Heart left ventricle (tissue), 16 donors: ENCODE results near the gene TRIM7. TPM values are rescaled to one million over a fixed set of nuclear protein-coding genes. Genes with fewer than 3 reads are reported as not detected.
A peak's percentile ranks its signal among the peaks of the same experiment; 100 is the strongest.
"Not testable (repeated sequence)": the region's sequence is repeated elsewhere in the genome, so short reads cannot be mapped to it uniquely, and the experiment has no call there.

Source experiments
- ATAC-seq, 4 donors: fragments of 200-7000 bp; cut with Tn5 transposase; one replicate each; pipeline ENCODE4 v1.9.1; 2020 to 2022; ENCODE audit warnings: moderate library complexity in 4 of 4, mild to moderate bottlenecking in 3 of 4, moderate number of reproducible peaks in 1 of 4
- DNase-seq, 5 donors: peaks; one replicate each; pipeline ENCODE4 v3.0.0-alpha.2; 2020
- H3K27ac ChIP-seq, 12 donors: fragments of 200-600 bp; sonication (generic) in 4 of 12; one replicate each; pipeline versions ENCODE4 v1.5.0 to v1.8.0; 2016 to 2022; ENCODE audit warnings: mild to moderate bottlenecking in 2 of 12
- H3K27me3 ChIP-seq, 9 donors: fragments of 200-600 bp; sonication (generic) in 2 of 9; one replicate each; pipeline versions ENCODE4 v1.5.1 to v1.8.0; 2016 to 2022; ENCODE audit warnings: mild to moderate bottlenecking in 3 of 9
- H3K36me3 ChIP-seq, 9 donors: fragments of 200-600 bp; sonication (generic) in 2 of 9; one replicate each; pipeline versions ENCODE4 v1.5.0 to v1.8.0; 2018 to 2022; ENCODE audit warnings: mild to moderate bottlenecking in 2 of 9
- H3K4me1 ChIP-seq, 12 donors: fragments of 200-600 bp; sonication (generic) in 4 of 12; one replicate each; pipeline versions ENCODE4 v1.5.0 to v1.8.0; 2016 to 2022; ENCODE audit warnings: mild to moderate bottlenecking in 3 of 12
- H3K4me3 ChIP-seq, 12 donors: fragments of 200-600 bp; sonication (generic) in 4 of 12; one replicate each; pipeline versions ENCODE4 v1.5.0 to v1.8.0; 2017 to 2022; ENCODE audit warnings: mild to moderate bottlenecking in 9 of 12, moderate library complexity in 4 of 12
- H3K9me3 ChIP-seq, 12 donors: fragments of 200-600 bp; sonication (generic) in 4 of 12; one replicate each; pipeline versions ENCODE4 v1.5.0 to v1.8.0; 2016 to 2022; ENCODE audit warnings: mild to moderate bottlenecking in 1 of 12
- CTCF ChIP-seq, 12 donors: fragments of 200-600 bp; sonication (generic) in 4 of 12; IDR thresholded peaks; one replicate each; pipeline versions ENCODE4 v1.5.0 to v1.8.0; 2018 to 2022; ENCODE audit warnings: antibody characterized with exemption in 12 of 12, mild to moderate bottlenecking in 5 of 12
- POLR2A ChIP-seq, 2 donors: fragments of 450-650 bp; IDR thresholded peaks; one replicate each; pipeline ENCODE4 v1.6.1; 2017; ENCODE audit warnings: antibody characterized with exemption in 2 of 2, mild to moderate bottlenecking in 2 of 2, moderate library complexity in 2 of 2
- WGBS, 4 donors: extraction: QIAGEN DNeasy Blood & Tissue Kit in 2 of 4; methylation state at CpG; one replicate each; pipeline versions ENCODE4 v1.1.5 to v1.1.7; 2013 to 2018; 5-methylcytosine and 5-hydroxymethylcytosine counted together
- intact Hi-C, 10 donors: fragments of 100-400 bp; cut with DNase I; formaldehyde crosslinking; loops; one replicate each; pipeline versions ENCODE4 v1.11.1 to v1.14.2; 2022
- polyA plus RNA-seq, 2 donors: library from polyadenylated mRNA; stranded (reverse); fragments of 200-250 nt; gene quantifications; one replicate each; pipeline ENCODE4 v1.2.3, GENCODE V29; 2013
- total RNA-seq, 9 donors: library from RNA; depleted of rRNA in 2 of 9; stranded (reverse); fragments of >200 nt in 2 of 9; fragmentation: NEBNext Ultra II Directional in 3 of 9; extraction: Animal tissue kit (Norgen Biotek cat#: 25700) in 3 of 9; gene quantifications; one replicate each; pipeline versions ENCODE4 v1.1.0 to v1.2.4, GENCODE V29; 2016 to 2023
- donor health status: ischemic (EF 13 %, LVEDD 7.1; RV severe dilation, severe dysfunction).
- donor health status: healthy with polysubstance abuse.
- donor health status: DM: no; HTN: yes; CAD: no.
- donor health status: DM: no; HTN: no; CAD: no.
- donor health status: ischemic (EF 25% LVEDD 6.9; RV normal size, moderate dysfunction).
- donor health status: ischemic (EF 25% LVEDD 5.7; RV mildly dilated, moderate dysfunction).
- donor health status: healthy.
- donor health status: DM: yes; HTN: yes; CAD: no.
- donor health status: ischemic (EF 35%, LVEDD 5.7; RV mildly dilated, moderate dysfunction).
- donor health status: nonischemic (EF 11% LVEDD 7.7; RV severe dilation, severe dysfunction).
- donor health status: DM: yes; HTN: yes; CAD: no.
- donor health status: PGD.
- donor health status: ischemic (EF 29% LVEDD 5.4; RV normal size, mild dysfunction).
- donor health status: nonischemic (EF 23%, LVEDD 6.1; RV moderate dilation, normal function).

Gene TRIM7
- total and polyA plus RNA-seq, 11 donors = 3.6 to 11.0 (median 6.7) TPM

DNA sequence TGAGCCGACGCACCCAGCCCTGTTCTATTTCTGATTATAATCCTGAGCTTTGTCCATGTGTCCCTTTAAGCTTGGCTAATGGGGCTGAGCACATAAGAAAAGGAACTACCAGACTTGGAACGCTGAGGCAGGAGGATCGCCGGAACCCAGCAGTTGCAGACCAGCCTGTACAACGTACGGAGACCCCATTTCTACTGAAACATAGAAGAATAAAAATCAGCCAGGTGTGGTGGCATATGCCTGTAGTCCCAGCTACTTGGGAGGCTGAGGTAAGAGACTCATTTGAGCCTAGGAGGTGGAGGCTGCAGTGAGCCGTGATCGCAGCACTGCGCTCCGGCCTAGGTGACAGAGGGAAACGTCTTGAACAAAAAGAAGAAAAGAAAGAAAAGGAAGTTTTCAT, 22.3 kb downstream of the TRIM7 start:
- TF ChIP-seq POLR2A (IDR thresholded peaks at IDR 0.05) (no peak), CTCF (IDR thresholded peaks at IDR 0.05) (no peak)
- H3K36me3 ChIP-seq = no peaks in the 10 kb centered on the region
- intact Hi-C loops = loop anchor here in 5 of 10 donors (5.0 to 10.0 kb wide), 6 partner anchors 80 to 398 kb away; partner anchors contain the start of genes MGAT1 (in 1 of the 5), TRIM52 (in 1 of the 5) and ZFP62 (in 1 of the 5)
- H3K9me3 ChIP-seq = no peaks in the 10 kb centered on the region
- DNase-seq (peak in 1 of 5 donors; percentile 20), ATAC-seq (no peak)
- 61 to 84% (median 68%) methylated on average over 12 of the region's 12 CpGs for WGBS, 4 donors
- H3K4me3 ChIP-seq = no peak overlapping the region
- H3K4me1 ChIP-seq = peaks cover 0 to 30% (median 5%) of the 10 kb centered on the region in 12 donors
- H3K27me3 ChIP-seq = no peaks in the 10 kb centered on the region
- no peak overlapping the region for H3K27ac ChIP-seq

DNA sequence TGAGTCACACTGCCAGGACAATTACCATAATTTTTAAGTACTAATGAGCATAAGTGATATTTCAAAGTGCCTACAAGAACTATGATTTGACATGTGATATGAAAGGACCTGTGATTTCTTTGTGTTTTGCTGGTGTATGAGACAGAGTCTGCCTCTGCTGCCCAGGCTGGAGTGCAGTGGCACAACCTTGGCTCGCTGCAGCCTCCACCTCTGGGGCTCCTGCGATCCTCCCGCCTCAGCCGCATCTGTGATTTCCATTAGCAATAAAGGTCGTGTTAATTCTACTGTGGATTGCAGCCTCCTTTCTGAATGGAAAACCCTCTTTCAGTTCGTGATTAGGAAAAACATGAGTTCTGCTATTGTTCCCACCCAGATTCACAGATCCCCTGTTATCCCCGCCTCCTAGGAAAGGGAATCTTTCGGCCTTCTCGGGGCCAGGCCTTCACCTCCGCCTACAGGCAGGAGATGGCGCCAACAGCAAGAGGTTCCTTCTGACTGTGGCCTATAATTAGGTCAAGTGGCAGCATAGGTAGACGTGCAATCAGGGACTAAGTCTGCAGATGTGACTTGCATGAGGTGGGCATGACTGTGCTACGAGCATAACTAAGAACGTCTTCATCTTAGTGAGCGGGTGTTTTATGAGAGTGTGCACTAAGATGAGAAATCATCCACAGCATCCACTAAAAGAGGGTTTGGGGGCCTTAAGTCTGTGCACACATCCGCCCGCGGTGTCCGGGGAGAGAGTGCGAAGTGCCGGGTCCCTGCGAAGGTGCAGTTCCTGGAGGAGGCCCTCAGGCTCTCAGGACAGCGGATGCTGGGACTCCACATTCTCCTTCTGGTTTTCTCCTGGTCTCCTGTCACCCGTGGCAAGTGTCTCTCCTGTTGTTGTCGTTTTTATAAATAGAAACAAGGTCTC, 23.1 kb downstream of the TRIM7 start:
- Histone ChIP-seq H3K27ac (no peak overlapping the region), H3K9me3 (no peaks in the 10 kb centered on the region), H3K4me3 (no peak overlapping the region), H3K27me3 (peaks cover 0 to 3% (median 0%) of the 10 kb centered on the region in 9 donors), H3K4me1 (peaks cover 0 to 24% (median 5%) of the 10 kb centered on the region in 12 donors), H3K36me3 (no peaks in the 10 kb centered on the region)
- TF ChIP-seq POLR2A (IDR thresholded peaks at IDR 0.05) (no peak), CTCF (IDR thresholded peaks at IDR 0.05) (peak; percentile 67 to 86 (median 80))
- 36 to 45% (median 41%) methylated on average over 25 of the region's 25 CpGs for WGBS, 4 donors
- DNase-seq (peak; percentile 68 to 79 (median 71)), ATAC-seq (peak; percentile 72 to 87 (median 86))
- intact Hi-C loops = loop anchor here in 5 of 10 donors (5.0 to 10.0 kb wide), 6 partner anchors 80 to 397 kb away; partner anchors contain the start of genes MGAT1 (in 1 of the 5), TRIM52 (in 1 of the 5) and ZFP62 (in 1 of the 5)

GRCh38 chr5:181177559-181177958, 27.4 kb downstream of the TRIM7 start:
- not testable (repeated sequence) for H3K9me3 ChIP-seq, H3K27ac ChIP-seq, ATAC-seq, H3K4me3 ChIP-seq, H3K36me3 ChIP-seq
- H3K4me1 ChIP-seq = peaks cover 0 to 23% (median 2%) of the 10 kb centered on the region in 12 donors
- peak in 1 of 5 donors; percentile 27 for DNase-seq
- intact Hi-C loops = loop anchor here in 1 of 10 donors (10.0 kb wide), 1 partner anchor 313 kb away; the partner anchor contains the start of gene ZFP62
- WGBS, 4 donors = 67 to 75% (median 72%) methylated on average over 14 of the region's 14 CpGs
- H3K27me3 ChIP-seq = peaks cover 9 to 43% (median 27%) of the 10 kb centered on the region in 9 donors

DNA sequence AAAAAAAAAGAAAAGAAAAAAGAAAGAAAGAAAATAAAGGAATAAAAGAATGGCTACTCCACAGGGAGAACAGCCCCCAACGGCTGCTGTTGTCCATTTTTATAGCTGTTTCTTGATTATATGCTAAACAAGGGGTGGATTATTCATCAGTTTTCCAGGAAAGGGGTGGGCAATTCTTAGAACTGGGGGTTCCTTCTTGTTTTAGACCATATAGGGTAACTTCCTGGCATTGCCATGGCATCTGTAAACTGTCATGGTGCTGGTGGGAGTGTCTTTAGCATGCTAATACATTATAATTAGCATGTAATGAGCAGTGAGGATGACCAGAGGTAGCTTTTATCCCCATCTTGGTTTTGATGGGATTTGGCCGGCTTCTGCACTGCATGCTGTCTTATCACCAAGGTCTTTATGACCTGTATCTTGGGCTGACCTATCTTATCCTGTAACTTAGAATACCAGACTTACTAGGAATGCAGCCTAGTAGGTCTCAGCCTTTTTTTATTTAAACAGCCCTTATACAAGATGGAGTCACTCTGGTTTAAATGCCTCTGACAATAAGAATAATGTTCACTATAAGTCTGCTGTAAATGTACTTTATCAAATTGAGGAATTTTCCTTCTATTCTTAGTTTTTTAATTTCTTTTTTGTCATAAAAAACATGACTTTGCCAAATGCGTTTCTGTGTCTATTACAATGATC, 28.6 kb downstream of the TRIM7 start:
- H3K4me1 ChIP-seq = peaks cover 0 to 18% (median 0%) of the 10 kb centered on the region in 12 donors
- TF ChIP-seq CTCF (IDR thresholded peaks at IDR 0.05) (no peak), POLR2A (IDR thresholded peaks at IDR 0.05) (no peak)
- 60 to 71% (median 65%) methylated on average over 3 of the region's 3 CpGs for WGBS, 4 donors
- no peaks in the 10 kb centered on the region for H3K36me3 ChIP-seq
- H3K27ac ChIP-seq = no peak overlapping the region
- intact Hi-C loops = loop anchor here in 1 of 10 donors (10.0 kb wide), 1 partner anchor 312 kb away; the partner anchor contains the start of gene ZFP62
- no peaks in the 10 kb centered on the region for H3K9me3 ChIP-seq
- DNase-seq (no peak), ATAC-seq (no peak)
- H3K27me3 ChIP-seq = peaks cover 12 to 53% (median 33%) of the 10 kb centered on the region in 9 donors
- H3K4me3 ChIP-seq = no peak overlapping the region
